Panc1 (cell line): ENCODE data around the gene COP1. TPM values are rescaled to one million over a fixed set of nuclear protein-coding genes. Genes with fewer than 3 reads are reported as not detected.

Source experiments
- ATAC-seq: fragments of 200-7000 bp; cut with Tn5 transposase; 2 replicates; pipeline ENCODE4 v1.9.1; 2020; ENCODE audit warnings: mild to moderate bottlenecking, moderate library complexity
- BruUV-seq: library from RNA; stranded (reverse); fragments of 400-500 nt; replicated peaks from 2 replicates; lab custom pipeline; 2021; lab: Mats Ljungman, UMichigan
- CTCF ChIA-PET: fragments of 300-600 bp; sonication (Branson Sonifier 250); formaldehyde crosslinking; loops from one replicate; lab custom pipeline; 2022; ENCODE audit warnings: antibody characterized with exemption; lab: Charles Lee
- POLR2A ChIA-PET: fragments of 300-600 bp; sonication (Branson Sonifier 250); formaldehyde crosslinking; loops from one replicate; lab custom pipeline; 2022; ENCODE audit warnings: antibody characterized with exemption; lab: Charles Lee
- DNase-seq: peaks from one replicate; pipeline ENCODE4 v3.0.0-alpha.2; 2010; ENCODE audit warnings: low read depth, low spot score
- H3K27ac ChIP-seq: 2 replicates; pipeline ENCODE4 v1.5.1; 2011; ENCODE audit warnings: mild to moderate bottlenecking, low read length, inconsistent platforms
- H3K27me3 ChIP-seq: fragments of 200-500 bp; sonication (Bioruptor generic); 2 replicates; pipeline ENCODE4 v1.6.0; 2014; ENCODE audit warnings: low read length, inconsistent platforms; ENCODE audit not compliant: control insufficient read depth, insufficient read depth
- H3K36me3 ChIP-seq: fragments of 200-500 bp; sonication (Bioruptor generic); 2 replicates; pipeline ENCODE4 v1.5.1; 2014; ENCODE audit warnings: inconsistent platforms, mild to moderate bottlenecking, low read length, moderate library complexity; ENCODE audit not compliant: control insufficient read depth, insufficient read depth
- H3K4me1 ChIP-seq: 2 replicates; pipeline ENCODE4 v1.5.1; 2011; ENCODE audit warnings: inconsistent platforms, mild to moderate bottlenecking, low read length, moderate library complexity; ENCODE audit not compliant: control insufficient read depth, insufficient read depth
- H3K4me3 ChIP-seq, 2 experiments: 2 replicates each; pipeline ENCODE4 v1.5.1; 2011 to 2012; ENCODE audit warnings: low read depth in 2 of 2, low read length in 2 of 2, mild to moderate bottlenecking in 2 of 2, inconsistent platforms in 1 of 2, moderate library complexity in 1 of 2
- H3K9me3 ChIP-seq: fragments of 200-500 bp; sonication (Bioruptor generic); 2 replicates; pipeline ENCODE4 v1.5.1; 2014; ENCODE audit warnings: low read depth, mild to moderate bottlenecking, inconsistent platforms, low read length, moderate library complexity; ENCODE audit not compliant: control insufficient read depth, insufficient read depth
- POLR2AphosphoS5 ChIP-seq: IDR thresholded peaks from 2 replicates; pipeline ENCODE4 v1.6.1; 2012; ENCODE audit warnings: mild to moderate bottlenecking, low read depth, low read length, moderate library complexity
- SIN3A ChIP-seq: IDR thresholded peaks from 2 replicates; pipeline ENCODE4 v1.6.1; 2012; ENCODE audit warnings: low read depth, mild to moderate bottlenecking, low read length, moderate library complexity, borderline replicate concordance; ENCODE audit not compliant: insufficient read depth
- TCF7L2 ChIP-seq: IDR thresholded peaks from 2 replicates; pipeline ENCODE4 v1.6.1; 2011; ENCODE audit warnings: mild to moderate bottlenecking, low read depth, low read length, inconsistent platforms
- in situ Hi-C: cut with HindIII; loops from 2 replicates; pipeline ENCODE4 v1.10.0; 2016; ENCODE audit warnings: low sequenced_read_pairs, low pct_unique_long_range_greater_than_20kb
- intact Hi-C: fragments of 100-400 bp; cut with micrococcal nuclease; formaldehyde crosslinking; loops from one replicate; pipeline ENCODE4 v1.10.0; 2022; ENCODE audit not compliant: unreplicated experiment
- total RNA-seq: library from RNA; stranded (reverse); gene quantifications from one replicate; pipeline ENCODE4 v1.2.1, GENCODE V29; 2021; ENCODE audit not compliant: unreplicated experiment
- TF ChIP-seq, protein P1 (sequence below): fragments of 450-650 bp; IDR thresholded peaks from 2 replicates; pipeline ENCODE4 v1.5.1; 2017; ENCODE audit warnings: mild to moderate bottlenecking
- TF ChIP-seq, protein P2 (sequence below), 2 experiments: IDR thresholded peaks; 2 replicates each; pipeline ENCODE4 v1.6.1; 2011 to 2012; ENCODE audit warnings: low read depth in 2 of 2, control low read depth in 1 of 2, low read length in 1 of 2, mild to moderate bottlenecking in 1 of 2, moderate library complexity in 1 of 2; ENCODE audit not compliant: insufficient read depth in 1 of 2

Gene COP1
- total RNA-seq, 1 experiment from 2014 or later, result 36.5 TPM

GRCh38 chr1:176043537-176043936 lies 163.5 kb downstream of the COP1 start:
- in situ Hi-C loops, result no loop called here
- intact Hi-C loops, result no loop called here
- POLR2A ChIA-PET, result no interaction called here
- CTCF ChIA-PET, result no interaction called here
- Histone ChIP-seq H3K4me1 (no peaks in the 10 kb centered on the region), H3K9me3 (no peaks in the 10 kb centered on the region), H3K36me3 (no peaks in the 10 kb centered on the region), H3K4me3 (no peak overlapping the region), H3K27ac (no peak overlapping the region), H3K27me3 (no peaks in the 10 kb centered on the region)
- TF ChIP-seq POLR2AphosphoS5, result no peak
- TF ChIP-seq, protein P1, sequence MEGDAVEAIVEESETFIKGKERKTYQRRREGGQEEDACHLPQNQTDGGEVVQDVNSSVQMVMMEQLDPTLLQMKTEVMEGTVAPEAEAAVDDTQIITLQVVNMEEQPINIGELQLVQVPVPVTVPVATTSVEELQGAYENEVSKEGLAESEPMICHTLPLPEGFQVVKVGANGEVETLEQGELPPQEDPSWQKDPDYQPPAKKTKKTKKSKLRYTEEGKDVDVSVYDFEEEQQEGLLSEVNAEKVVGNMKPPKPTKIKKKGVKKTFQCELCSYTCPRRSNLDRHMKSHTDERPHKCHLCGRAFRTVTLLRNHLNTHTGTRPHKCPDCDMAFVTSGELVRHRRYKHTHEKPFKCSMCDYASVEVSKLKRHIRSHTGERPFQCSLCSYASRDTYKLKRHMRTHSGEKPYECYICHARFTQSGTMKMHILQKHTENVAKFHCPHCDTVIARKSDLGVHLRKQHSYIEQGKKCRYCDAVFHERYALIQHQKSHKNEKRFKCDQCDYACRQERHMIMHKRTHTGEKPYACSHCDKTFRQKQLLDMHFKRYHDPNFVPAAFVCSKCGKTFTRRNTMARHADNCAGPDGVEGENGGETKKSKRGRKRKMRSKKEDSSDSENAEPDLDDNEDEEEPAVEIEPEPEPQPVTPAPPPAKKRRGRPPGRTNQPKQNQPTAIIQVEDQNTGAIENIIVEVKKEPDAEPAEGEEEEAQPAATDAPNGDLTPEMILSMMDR, result no peak
- TF ChIP-seq, protein P2, sequence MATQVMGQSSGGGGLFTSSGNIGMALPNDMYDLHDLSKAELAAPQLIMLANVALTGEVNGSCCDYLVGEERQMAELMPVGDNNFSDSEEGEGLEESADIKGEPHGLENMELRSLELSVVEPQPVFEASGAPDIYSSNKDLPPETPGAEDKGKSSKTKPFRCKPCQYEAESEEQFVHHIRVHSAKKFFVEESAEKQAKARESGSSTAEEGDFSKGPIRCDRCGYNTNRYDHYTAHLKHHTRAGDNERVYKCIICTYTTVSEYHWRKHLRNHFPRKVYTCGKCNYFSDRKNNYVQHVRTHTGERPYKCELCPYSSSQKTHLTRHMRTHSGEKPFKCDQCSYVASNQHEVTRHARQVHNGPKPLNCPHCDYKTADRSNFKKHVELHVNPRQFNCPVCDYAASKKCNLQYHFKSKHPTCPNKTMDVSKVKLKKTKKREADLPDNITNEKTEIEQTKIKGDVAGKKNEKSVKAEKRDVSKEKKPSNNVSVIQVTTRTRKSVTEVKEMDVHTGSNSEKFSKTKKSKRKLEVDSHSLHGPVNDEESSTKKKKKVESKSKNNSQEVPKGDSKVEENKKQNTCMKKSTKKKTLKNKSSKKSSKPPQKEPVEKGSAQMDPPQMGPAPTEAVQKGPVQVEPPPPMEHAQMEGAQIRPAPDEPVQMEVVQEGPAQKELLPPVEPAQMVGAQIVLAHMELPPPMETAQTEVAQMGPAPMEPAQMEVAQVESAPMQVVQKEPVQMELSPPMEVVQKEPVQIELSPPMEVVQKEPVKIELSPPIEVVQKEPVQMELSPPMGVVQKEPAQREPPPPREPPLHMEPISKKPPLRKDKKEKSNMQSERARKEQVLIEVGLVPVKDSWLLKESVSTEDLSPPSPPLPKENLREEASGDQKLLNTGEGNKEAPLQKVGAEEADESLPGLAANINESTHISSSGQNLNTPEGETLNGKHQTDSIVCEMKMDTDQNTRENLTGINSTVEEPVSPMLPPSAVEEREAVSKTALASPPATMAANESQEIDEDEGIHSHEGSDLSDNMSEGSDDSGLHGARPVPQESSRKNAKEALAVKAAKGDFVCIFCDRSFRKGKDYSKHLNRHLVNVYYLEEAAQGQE (IDR thresholded peaks at IDR 0.05; ENCODE audit: insufficient read depth in 1 of 2, low read depth in 2 of 2, low read length in 1 of 2), result no peak
- no peak for TF ChIP-seq TCF7L2
- TF ChIP-seq SIN3A, result no peak
- DNase-seq (no peak), ATAC-seq (no peak)
- BruUV-seq, result no TSS peak

- no peaks in the 10 kb centered on the region for H3K27me3 ChIP-seq
- CTCF ChIA-PET, result no interaction called here
- ATAC-seq (no peak), DNase-seq (no peak)
- no peaks in the 10 kb centered on the region for H3K9me3 ChIP-seq
- no peak overlapping the region for H3K27ac ChIP-seq
- H3K36me3 ChIP-seq, result no peaks in the 10 kb centered on the region; the same call in 1 of the 2 replicates
- H3K4me3 ChIP-seq, result no peak overlapping the region
- in situ Hi-C loops, result no loop called here
- H3K4me1 ChIP-seq, result peaks cover 12% of the 10 kb centered on the region
- BruUV-seq, result no TSS peak
- TF ChIP-seq, protein P2 (IDR thresholded peaks at IDR 0.05; ENCODE audit: insufficient read depth in 1 of 2, low read depth in 2 of 2, low read length in 1 of 2), result no peak
- no peak for TF ChIP-seq TCF7L2
- TF ChIP-seq, protein P1, result no peak
- TF ChIP-seq SIN3A, result no peak
- TF ChIP-seq POLR2AphosphoS5, result no peak
- POLR2A ChIA-PET, result no interaction called here
- intact Hi-C loops, result no loop called here
Observed at GRCh38 chr1:176033881-176034280, 173.2 kb downstream of the COP1 start.
